Measurements from ENCODE around the gene ZNF264. TPM values are rescaled to one million over a fixed set of nuclear protein-coding genes. Genes with fewer than 3 reads are reported as not detected.
"Not testable (repeated sequence)": the region's sequence is repeated elsewhere in the genome, so short reads cannot be mapped to it uniquely, and the experiment has no call there.

ZNF264 gene
- total RNA-seq, 2 experiments from 2014 or later: 30.9 to 37.4 TPM

GRCh38 chr19:57212109-57212508, 20.8 kb downstream of the ZNF264 start:
- DNase-seq: no peak
- H3K4me1 Mint-ChIP-seq: no peaks in the 10 kb centered on the region
- no peak overlapping the region for H3K27ac Mint-ChIP-seq
- ChIA-PET CTCF (no interaction called here), POLR2A (no interaction called here)
- H3K9me3 Mint-ChIP-seq: peaks cover 47% of the 10 kb centered on the region
- H3K36me3 Mint-ChIP-seq (ENCODE audit: low read depth): peaks cover 73% of the 10 kb centered on the region
- no peaks in the 10 kb centered on the region for H3K27me3 Mint-ChIP-seq
- no peak overlapping the region for H3K4me3 Mint-ChIP-seq

GRCh38 chr19:57227502-57227901, 36.2 kb downstream of the ZNF264 start:
- Mint-ChIP-seq H3K4me3 (no peak overlapping the region), H3K27ac (no peak overlapping the region), H3K36me3 (ENCODE audit: low read depth) (peaks cover 2% of the 10 kb centered on the region), H3K4me1 (no peaks in the 10 kb centered on the region), H3K27me3 (no peaks in the 10 kb centered on the region), H3K9me3 (peaks cover 22% of the 10 kb centered on the region)
- no peak for DNase-seq
- ChIA-PET POLR2A (no interaction called here), CTCF (no interaction called here)

GRCh38 chr19:57231686-57232085, 40.4 kb downstream of the ZNF264 start:
- H3K27ac Mint-ChIP-seq: no peak overlapping the region
- peaks cover 4% of the 10 kb centered on the region for H3K9me3 Mint-ChIP-seq
- peaks cover 1% of the 10 kb centered on the region for H3K4me1 Mint-ChIP-seq
- H3K27me3 Mint-ChIP-seq: no peaks in the 10 kb centered on the region
- no peaks in the 10 kb centered on the region for H3K36me3 Mint-ChIP-seq (ENCODE audit: low read depth)
- no peak overlapping the region for H3K4me3 Mint-ChIP-seq
- POLR2A ChIA-PET: no interaction called here
- no peak for DNase-seq
- CTCF ChIA-PET: no interaction called here

- CTCF ChIA-PET: no interaction called here
- Mint-ChIP-seq H3K27me3 (no peaks in the 10 kb centered on the region), H3K36me3 (ENCODE audit: low read depth) (no peaks in the 10 kb centered on the region), H3K4me3 (no peak overlapping the region), H3K9me3 (no peaks in the 10 kb centered on the region), H3K4me1 (peaks cover 1% of the 10 kb centered on the region), H3K27ac (no peak overlapping the region)
- POLR2A ChIA-PET: no interaction called here
- no peak for DNase-seq
These were observed 41.9 kb downstream of the ZNF264 start for GRCh38 chr19:57233207-57233606.

GRCh38 chr19:57239982-57240310, 48.6 kb downstream of the ZNF264 start:
- Mint-ChIP-seq H3K4me1 (peaks cover 24% of the 10 kb centered on the region), H3K27me3 (no peaks in the 10 kb centered on the region), H3K9me3 (peaks cover 3% of the 10 kb centered on the region), H3K4me3 (peak overlapping the region; percentile 79), H3K36me3 (ENCODE audit: low read depth) (peaks cover 22% of the 10 kb centered on the region), H3K27ac (peak overlapping the region; percentile 98)
- no peak for DNase-seq
- CTCF ChIA-PET: interaction anchor here (0.7 kb wide), 1 partner anchor 48 kb away, joined by 3 read pairs; no protein-coding TSS in a partner anchor
- POLR2A ChIA-PET: no interaction called here

GRCh38 chr19:57240311-57241090, 49.2 kb downstream of the ZNF264 start, which contains the start of gene ZNF805:
Gene ZNF805 (plus strand): TSS chr19:57240632. CDS start chr19:57240892, 260 bp downstream.
- Mint-ChIP-seq H3K36me3 (ENCODE audit: low read depth) (peaks cover 25% of the 10 kb centered on the region), H3K27ac (peak within 1 kb of the TSS; percentile 98), H3K9me3 (peaks cover 3% of the 10 kb centered on the region), H3K4me3 (peak within 1 kb of the TSS; percentile 79), H3K27me3 (no peaks in the 10 kb centered on the region), H3K4me1 (peaks cover 24% of the 10 kb centered on the region)
- ChIA-PET CTCF (interaction anchor here (0.7 kb wide), 1 partner anchor 48 kb away, joined by 3 read pairs; no protein-coding TSS in a partner anchor), POLR2A (no interaction called here)
- DNase-seq: peak; percentile 97

GRCh38 chr19:57241176-57241575, 49.9 kb downstream of the ZNF264 start:
- Mint-ChIP-seq H3K4me1 (peaks cover 24% of the 10 kb centered on the region), H3K27me3 (no peaks in the 10 kb centered on the region), H3K4me3 (peak overlapping the region; percentile 79), H3K36me3 (ENCODE audit: low read depth) (peaks cover 32% of the 10 kb centered on the region), H3K9me3 (peaks cover 3% of the 10 kb centered on the region), H3K27ac (peak overlapping the region; percentile 98)
- POLR2A ChIA-PET: interaction anchor here (0.6 kb wide), 1 partner anchor 37 kb away, joined by 3 read pairs; no protein-coding TSS in a partner anchor
- peak; percentile 7 for DNase-seq
- CTCF ChIA-PET: no interaction called here

- Mint-ChIP-seq H3K27me3 (no peaks in the 10 kb centered on the region), H3K4me3 (no peak overlapping the region), H3K27ac (no peak overlapping the region), H3K9me3 (peaks cover 3% of the 10 kb centered on the region), H3K4me1 (peaks cover 24% of the 10 kb centered on the region), H3K36me3 (ENCODE audit: low read depth) (peaks cover 47% of the 10 kb centered on the region)
- ChIA-PET CTCF (interaction anchor here (0.6 kb wide), 1 partner anchor 21 kb away, joined by 3 read pairs; no protein-coding TSS in a partner anchor), POLR2A (no interaction called here)
- DNase-seq: no peak
These were observed 51.5 kb downstream of the ZNF264 start for GRCh38 chr19:57242821-57243220.

- Mint-ChIP-seq H3K4me3 (no peak overlapping the region), H3K27me3 (no peaks in the 10 kb centered on the region), H3K9me3 (peaks cover 3% of the 10 kb centered on the region), H3K36me3 (ENCODE audit: low read depth) (peaks cover 60% of the 10 kb centered on the region), H3K4me1 (peaks cover 24% of the 10 kb centered on the region), H3K27ac (no peak overlapping the region)
- DNase-seq: no peak
- CTCF ChIA-PET: interaction anchor here (0.8 kb wide), 1 partner anchor 45 kb away, joined by 3 read pairs; no protein-coding TSS in a partner anchor
- POLR2A ChIA-PET: no interaction called here
These were observed 53.2 kb downstream of the ZNF264 start for GRCh38 chr19:57244513-57244912.

- DNase-seq: no peak
- Mint-ChIP-seq H3K4me1 (peaks cover 22% of the 10 kb centered on the region), H3K9me3 (peaks cover 2% of the 10 kb centered on the region), H3K27me3 (no peaks in the 10 kb centered on the region), H3K4me3 (no peak overlapping the region), H3K27ac (no peak overlapping the region), H3K36me3 (ENCODE audit: low read depth) (peaks cover 62% of the 10 kb centered on the region)
- POLR2A ChIA-PET: no interaction called here
- CTCF ChIA-PET: no interaction called here
These were observed 53.8 kb downstream of the ZNF264 start for GRCh38 chr19:57245066-57245465.

- POLR2A ChIA-PET: no interaction called here
These were observed 54.7 kb downstream of the ZNF264 start for GRCh38 chr19:57245959-57246358.

GRCh38 chr19:57248646-57249045, 57.3 kb downstream of the ZNF264 start:
- H3K4me1 Mint-ChIP-seq: peaks cover 2% of the 10 kb centered on the region
- no peaks in the 10 kb centered on the region for H3K27me3 Mint-ChIP-seq
- POLR2A ChIA-PET: no interaction called here
- H3K4me3 Mint-ChIP-seq: no peak overlapping the region
- DNase-seq: no peak
- no peak overlapping the region for H3K27ac Mint-ChIP-seq
- CTCF ChIA-PET: no interaction called here
- H3K36me3 Mint-ChIP-seq (ENCODE audit: low read depth): peaks cover 89% of the 10 kb centered on the region
- H3K9me3 Mint-ChIP-seq: peaks cover 21% of the 10 kb centered on the region

More at GRCh38 chr19:57245959-57246358, 54.7 kb downstream of the ZNF264 start:
- Mint-ChIP-seq H3K36me3 (ENCODE audit: low read depth) (peaks cover 68% of the 10 kb centered on the region), H3K4me1 (peaks cover 19% of the 10 kb centered on the region), H3K27me3 (no peaks in the 10 kb centered on the region), H3K27ac (no peak overlapping the region), H3K4me3 (no peak overlapping the region), H3K9me3 (peaks cover 6% of the 10 kb centered on the region)
- CTCF ChIA-PET: interaction anchor here (1.0 kb wide), 2 partner anchors 18 to 26 kb away, joined by 3 read pairs; no protein-coding TSS in a partner anchor
- no peak for DNase-seq

GRCh38 chr19:57249329-57249728, 58.0 kb downstream of the ZNF264 start:
- POLR2A ChIA-PET: no interaction called here
- no peak overlapping the region for H3K4me3 Mint-ChIP-seq
- H3K4me1 Mint-ChIP-seq: no peaks in the 10 kb centered on the region
- no peak overlapping the region for H3K27ac Mint-ChIP-seq
- no peak for DNase-seq
- H3K9me3 Mint-ChIP-seq: peaks cover 26% of the 10 kb centered on the region
- H3K27me3 Mint-ChIP-seq: no peaks in the 10 kb centered on the region
- H3K36me3 Mint-ChIP-seq (ENCODE audit: low read depth): peaks cover 90% of the 10 kb centered on the region
- CTCF ChIA-PET: no interaction called here

GRCh38 chr19:57253767-57254166, 62.5 kb downstream of the ZNF264 start:
- H3K36me3 Mint-ChIP-seq (ENCODE audit: low read depth): peaks cover 78% of the 10 kb centered on the region

More at GRCh38 chr19:57253767-57254166, 62.5 kb downstream of the ZNF264 start:
- CTCF ChIA-PET, H3K4me1 Mint-ChIP-seq, H3K4me3 Mint-ChIP-seq, DNase-seq, H3K27me3 Mint-ChIP-seq, POLR2A ChIA-PET, H3K27ac Mint-ChIP-seq: not testable (repeated sequence)
- peaks cover 46% of the 10 kb centered on the region for H3K9me3 Mint-ChIP-seq

Data from activated CD4-positive, alpha-beta T cell treated with anti-CD3 and anti-CD28 coated beads, Interleukin-2, amount 10 ng/mL, durations not matched to agents 7 days and 5 days (primary cell).